Hypothalamus (tissue), 51 donors: ENCODE results near the gene EIF4G3.
"Not testable (repeated sequence)": the region's sequence is repeated elsewhere in the genome, so short reads cannot be mapped to it uniquely, and the experiment has no call there.

Experiments
- DNase-seq, 51 donors: peaks; one replicate each; lab custom pipeline; 2025; lab: John Stamatoyannopoulos, UW

Gene EIF4G3

DNA sequence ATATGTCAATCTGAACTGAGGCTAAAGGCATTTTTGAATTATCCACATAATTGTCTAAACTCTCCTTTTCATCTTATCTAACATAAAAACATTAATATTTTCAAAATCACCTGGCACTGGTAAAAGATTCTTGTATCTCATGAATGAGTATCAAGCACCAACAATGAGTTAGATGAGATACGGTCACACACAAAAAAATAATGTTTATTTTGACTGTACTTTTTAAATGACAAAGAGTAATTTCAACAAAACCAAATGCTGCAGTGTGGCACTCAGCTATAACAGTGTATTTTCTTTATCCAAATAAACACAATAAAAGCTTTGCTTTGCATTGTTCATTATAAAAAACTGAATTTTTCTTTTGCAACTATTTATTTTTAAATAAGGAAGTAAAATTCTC, 59.5 kb downstream of the EIF4G3 start:
- DNase-seq = no peak

DNA sequence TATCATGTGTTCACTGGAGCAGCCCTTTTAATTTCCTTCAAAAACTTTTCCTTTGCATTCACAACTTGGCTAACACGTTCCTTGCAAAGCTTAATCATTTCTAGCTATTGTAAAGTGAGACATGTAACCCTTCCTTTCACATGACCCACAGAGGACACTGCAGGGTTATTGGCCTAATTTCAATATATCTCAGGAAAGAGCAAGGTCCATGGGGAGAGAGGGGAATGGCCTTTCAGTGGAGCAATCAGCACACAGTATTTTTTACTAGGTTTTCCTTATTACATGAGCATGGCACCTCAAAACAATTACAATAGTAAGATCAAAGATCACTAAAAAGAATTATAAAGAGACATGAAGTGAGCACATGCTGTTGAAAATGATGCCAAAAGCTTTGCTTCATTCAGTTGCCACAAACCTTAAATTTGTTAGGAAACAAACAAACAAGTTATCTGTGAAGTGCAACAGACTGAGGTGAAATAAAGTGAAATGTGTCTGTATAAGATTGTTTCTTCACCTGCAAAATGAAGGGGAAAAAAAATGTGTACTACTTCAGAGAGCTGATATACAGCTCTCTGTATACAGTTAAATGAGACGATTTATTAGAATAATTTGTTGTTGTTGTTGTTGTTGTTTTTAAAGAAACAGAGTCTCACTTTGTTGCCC, 61.5 kb downstream of the EIF4G3 start:
- no peak for DNase-seq

DNA sequence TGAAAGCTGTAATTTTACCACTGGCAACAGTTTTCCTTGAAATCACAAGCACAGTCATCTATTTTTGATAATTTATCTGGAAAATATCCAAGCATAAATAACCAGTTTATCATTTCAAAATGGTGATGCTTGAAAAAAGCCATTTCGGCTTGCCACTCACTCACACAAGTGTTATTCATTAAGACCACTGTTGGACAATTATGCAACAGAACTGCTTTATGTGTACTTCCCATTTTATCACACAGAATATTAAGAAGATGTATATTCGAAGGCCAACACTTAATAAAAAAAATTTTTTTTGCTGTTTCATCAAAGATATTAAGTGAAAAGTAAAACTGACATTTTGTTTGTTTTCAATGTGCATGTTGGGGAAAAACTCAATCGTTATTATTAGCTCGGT, 62.3 kb downstream of the EIF4G3 start:
- no peak for DNase-seq

DNA sequence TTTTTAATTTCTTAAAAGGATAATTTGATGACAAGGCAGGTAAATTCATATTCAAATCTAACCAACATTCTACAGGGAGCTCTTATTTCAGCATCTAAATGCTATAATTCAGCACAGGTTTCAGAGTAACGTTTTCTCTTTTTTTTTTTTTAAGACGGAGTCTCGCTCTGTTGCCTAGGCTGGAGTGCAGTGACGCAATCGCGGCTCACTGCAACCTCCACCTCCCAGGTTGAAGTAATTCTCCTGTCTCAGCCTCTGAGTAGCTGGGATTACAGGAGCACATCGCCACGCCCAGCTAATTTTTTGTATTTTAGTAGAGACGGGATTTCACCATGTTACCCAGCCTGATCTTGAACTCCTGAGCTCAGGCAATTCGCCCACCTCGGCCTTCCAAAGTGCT, 66.5 kb downstream of the EIF4G3 start:
- DNase-seq = no peak

DNA sequence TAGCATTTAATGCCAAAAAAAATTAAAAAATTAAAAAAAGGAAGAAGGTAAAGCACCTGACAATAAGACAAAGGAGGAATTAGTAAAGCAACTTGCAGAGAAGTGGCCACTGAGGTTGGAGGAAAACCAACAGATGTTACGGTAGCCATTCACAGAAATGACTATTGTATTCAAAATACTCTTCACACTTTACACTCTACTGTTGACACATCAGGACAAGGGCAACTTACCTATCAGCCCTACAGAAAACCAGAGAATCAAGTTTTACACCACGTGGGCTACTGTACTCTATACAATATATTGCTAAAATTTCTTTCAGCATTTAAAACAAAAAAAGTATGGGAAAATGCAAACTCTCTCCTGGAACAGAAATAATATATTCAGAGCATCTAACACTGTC, 70.0 kb downstream of the EIF4G3 start:
- DNase-seq = no peak

DNA sequence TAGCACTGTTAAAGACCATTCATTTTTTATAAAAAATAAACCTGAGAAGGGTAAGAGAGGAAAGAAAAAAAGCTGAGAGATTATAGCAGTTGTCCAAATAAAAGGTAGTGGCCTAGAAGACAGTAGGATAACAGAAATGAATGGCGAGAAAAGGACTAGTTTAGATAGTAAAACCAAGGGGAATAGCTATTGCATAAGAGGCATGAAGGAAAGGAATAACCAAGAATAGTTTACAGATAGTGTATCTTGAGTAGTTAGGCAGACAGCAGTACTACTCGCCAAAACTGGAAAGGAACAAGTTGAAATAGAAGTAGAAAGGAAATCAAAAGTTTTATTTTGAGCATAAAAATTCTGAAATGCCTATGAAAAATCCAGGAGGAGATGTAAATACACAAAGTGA, 70.5 kb downstream of the EIF4G3 start:
- DNase-seq = no peak

DNA sequence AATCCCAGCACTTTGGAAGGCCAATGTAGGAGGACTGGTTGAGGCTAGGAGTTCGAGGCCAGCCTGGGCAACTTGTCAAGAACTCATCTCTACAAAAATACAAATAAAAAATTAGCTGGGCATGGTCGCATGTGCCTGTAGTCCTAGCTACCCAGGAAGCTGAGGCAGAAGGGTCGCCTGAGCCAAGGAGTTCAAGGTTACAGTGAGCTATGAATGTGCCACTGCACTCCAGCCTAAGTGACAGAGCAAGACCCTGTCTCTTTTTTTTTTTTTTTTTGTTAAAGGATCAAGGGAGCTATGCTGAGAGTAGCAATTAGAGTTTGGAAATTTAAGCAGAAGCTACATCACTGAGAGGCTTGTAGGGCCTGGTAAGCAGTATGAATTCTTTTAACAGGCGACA, 70.9 kb downstream of the EIF4G3 start:
- no peak for DNase-seq

DNA sequence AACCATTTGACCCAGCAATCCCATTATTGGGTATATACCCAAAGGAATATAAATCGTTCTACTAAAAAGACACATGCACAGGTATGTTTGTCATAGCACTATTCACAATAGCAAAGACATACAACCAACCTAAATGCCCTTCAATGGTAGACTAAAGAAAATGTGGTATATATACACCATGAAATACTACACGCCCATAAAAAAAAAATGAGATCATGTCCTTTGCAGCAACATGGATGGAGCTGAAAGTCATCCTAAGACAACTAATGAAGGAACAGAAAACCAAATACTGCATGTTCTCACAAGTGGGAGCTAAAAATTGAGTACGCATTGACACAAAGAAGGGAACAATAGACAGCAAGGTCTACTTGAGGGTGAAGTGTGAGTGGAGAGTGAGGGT, 72.0 kb downstream of the EIF4G3 start:
- no peak for DNase-seq

DNA sequence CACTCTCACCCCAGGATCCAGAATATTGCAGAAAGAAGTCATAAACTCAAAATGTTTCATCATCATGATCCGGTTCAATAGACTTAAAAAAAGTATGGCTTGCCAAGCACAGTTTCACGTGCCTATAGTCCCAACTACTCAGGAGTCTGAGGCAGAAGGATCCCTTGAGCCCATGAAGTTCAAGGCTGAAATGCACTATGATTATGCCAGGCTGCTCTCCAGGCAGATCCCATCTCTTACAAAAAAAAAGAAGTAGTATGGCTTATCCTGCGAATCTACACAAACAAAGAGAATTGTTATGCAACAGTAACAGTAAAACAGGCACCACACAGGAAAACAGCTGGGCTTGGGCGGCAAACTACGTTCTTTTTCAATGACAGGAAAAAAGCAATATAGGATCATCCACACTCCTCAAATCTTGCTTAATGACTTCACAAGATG, 76.2 kb downstream of the EIF4G3 start:
- DNase-seq = no peak

DNA sequence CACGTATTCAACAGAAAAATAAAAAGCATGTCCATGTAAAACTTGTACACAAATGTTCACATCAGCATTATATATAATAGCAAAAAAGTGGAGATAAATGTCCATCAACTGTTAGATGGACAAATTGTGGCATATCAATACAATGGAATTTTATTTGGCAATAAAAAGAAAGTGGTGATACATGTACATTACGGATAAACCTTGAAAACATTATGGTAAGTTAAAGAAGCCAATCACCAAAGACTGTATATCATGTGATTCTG, 76.9 kb downstream of the EIF4G3 start:
- no peak for DNase-seq

DNA sequence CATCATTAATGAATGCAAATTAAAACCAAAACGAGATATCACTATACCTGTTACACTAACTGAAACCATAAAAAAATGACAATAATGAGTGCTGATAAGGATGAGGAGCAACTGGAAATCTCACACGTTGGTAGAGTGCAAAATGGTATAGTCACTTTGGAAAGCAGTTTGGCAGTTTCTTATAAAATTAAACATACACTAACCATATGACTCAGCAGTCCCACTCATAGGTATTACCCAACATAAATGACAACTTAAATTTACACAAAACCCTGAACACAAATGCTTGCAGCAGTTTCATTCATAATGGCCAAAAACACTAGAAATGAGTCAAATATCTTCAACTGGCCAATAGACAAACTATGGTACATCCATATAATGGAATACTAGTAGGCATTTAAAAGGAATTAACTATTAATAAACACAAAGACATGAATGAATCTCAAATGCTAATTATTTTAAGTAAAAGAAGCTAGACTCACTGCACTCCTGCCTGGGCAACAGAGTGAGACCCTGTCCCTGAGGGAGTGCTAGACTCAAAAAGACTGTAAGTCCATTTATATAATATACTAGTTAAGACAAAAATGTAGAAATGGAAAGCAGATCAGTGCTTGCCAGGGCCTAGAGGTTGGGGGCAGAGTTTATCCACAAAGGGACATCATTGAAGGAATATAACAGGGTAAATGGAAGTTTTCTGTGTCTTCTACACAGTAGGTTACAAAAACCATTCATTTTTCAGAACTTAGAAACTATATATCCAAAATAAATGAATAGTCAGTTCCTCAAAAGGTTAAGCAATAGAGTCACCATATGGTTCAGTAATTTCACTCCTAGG, 77.4 kb downstream of the EIF4G3 start:
- DNase-seq = no peak

DNA sequence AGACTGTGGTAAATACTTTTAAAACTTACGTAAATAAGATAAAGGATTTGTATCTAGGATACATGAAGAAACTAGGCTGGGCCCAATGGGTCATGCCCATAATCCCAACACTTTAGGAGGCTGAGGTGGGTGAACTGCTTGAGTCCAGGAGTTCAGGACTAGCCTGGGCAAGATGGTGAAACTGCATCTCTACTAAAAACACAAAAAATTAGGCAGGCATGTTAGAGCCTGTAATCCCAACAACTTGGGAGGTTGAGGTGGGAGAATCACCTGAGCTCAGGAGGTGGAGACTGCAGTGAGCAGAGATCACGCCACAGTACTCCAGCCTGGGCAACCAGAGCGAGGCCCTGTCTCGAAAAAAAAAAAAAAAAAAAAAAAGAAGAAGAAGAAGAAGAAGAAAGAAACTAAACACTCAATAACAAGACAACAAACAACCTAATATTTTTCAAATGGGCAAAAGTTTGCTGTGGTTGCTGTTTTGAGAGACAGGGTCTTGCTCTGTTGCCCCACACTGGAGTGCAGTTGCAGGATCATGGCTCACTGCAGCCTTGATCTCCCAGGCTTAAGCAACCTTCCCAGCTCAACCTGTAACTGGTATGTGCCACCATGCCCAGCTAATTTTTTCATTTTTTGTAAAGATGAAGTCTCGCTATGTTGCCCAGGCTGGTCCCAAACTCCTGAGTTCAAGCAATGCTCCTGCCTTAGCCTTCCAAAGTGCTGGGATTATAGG, 78.3 kb downstream of the EIF4G3 start:
- no peak for DNase-seq

DNA sequence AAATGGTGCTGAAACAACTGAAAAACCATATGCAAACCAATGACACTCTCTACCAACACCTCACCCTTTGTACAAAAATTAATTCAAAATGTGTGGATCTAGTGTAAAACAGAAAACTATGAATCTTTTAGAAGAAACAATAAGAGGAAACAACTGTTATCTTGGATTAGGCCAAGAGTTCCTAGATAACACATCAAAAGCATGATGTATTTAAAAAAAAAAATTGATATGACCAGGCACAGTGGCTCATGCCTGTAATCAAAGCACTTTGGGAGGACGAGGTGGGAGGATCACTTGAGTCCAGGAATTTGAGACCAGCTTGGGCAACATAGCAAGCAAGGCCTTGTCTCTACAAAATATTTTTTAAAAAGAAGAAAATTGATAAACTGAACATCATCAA, 79.0 kb downstream of the EIF4G3 start:
- no peak for DNase-seq

DNA sequence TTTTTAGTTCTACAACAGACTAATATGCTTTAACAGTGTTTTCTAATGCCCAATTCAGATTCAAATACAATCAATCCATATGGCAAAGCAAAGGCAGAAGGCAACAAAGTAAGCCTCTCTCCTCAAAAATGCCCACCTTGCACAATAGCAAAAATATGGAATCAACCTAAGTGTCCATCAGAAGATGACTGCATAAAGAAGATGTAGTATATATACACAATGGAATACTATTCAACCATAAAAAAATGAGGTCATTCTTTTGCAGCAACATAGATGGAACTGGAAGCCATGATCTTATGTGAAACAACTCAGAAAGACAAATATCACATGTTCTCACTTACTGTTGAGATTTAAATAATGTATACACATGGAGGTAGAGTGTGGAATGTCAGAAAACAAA, 80.7 kb downstream of the EIF4G3 start:
- no peak for DNase-seq

DNA sequence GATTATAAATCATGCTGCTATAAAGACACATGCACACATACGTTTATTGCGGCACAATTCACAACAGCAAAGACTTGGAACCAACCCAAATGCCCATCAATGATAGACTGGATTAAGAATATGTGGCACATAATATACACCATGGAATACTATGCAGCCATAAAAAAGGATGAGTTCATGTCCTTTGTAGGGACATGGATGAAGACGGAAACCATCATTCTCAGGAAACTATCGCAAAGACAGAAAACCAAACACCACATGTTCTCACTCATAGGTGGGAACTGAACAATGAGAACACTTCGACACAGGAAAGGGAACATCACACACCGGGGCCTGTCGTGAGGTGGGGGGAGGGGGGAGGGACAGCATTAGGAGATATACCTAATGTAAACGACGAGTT, 82.4 kb downstream of the EIF4G3 start:
- not testable (repeated sequence) for DNase-seq

DNA sequence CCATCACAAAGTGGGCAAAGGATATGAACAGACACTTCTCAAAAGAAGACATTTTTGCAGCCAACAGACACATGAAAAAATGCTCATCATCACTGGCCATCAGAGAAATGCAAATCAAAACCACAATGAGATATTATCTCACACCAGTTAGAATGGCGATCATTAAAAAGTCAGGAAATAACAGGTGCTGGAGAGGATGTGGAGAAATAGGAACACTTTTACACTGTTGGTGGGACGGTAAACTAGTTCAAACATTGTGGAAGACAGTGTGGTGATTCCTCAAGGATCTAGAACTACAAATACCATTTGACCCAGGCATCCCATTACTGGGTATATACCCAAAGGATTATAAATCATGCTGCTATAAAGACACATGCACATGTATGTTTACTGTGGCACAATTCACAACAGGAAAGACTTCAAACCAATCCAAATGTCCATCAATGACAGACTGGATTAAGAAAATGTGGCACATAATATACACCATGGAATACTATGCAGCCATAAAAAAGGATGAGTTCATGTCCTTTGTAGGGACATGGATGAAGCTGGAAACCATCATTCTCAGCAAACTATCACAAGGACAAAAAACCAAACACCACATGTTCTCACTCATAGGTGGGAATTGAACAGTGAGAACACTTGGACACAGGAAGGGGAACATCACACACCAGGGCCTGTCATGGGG, 83.3 kb downstream of the EIF4G3 start:
- not testable (repeated sequence) for DNase-seq

DNA sequence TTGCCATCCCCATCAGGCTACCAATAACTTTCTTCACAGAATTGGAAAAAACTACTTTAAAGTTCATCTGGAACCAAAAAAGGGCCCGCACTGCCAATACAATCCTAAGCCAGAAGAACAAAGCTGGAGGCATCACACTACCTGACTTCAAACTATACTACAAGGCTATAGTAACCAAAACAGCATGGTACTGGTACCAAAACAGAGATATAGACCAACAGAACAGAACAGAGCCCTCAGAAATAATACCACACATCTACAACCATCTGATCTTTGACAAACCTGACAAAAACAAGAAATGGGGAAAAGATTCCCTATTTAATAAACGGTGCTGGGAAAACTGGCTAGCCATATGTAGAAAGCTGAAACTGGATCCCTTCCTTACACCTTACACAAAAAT, 84.2 kb downstream of the EIF4G3 start:
- not testable (repeated sequence) for DNase-seq

DNA sequence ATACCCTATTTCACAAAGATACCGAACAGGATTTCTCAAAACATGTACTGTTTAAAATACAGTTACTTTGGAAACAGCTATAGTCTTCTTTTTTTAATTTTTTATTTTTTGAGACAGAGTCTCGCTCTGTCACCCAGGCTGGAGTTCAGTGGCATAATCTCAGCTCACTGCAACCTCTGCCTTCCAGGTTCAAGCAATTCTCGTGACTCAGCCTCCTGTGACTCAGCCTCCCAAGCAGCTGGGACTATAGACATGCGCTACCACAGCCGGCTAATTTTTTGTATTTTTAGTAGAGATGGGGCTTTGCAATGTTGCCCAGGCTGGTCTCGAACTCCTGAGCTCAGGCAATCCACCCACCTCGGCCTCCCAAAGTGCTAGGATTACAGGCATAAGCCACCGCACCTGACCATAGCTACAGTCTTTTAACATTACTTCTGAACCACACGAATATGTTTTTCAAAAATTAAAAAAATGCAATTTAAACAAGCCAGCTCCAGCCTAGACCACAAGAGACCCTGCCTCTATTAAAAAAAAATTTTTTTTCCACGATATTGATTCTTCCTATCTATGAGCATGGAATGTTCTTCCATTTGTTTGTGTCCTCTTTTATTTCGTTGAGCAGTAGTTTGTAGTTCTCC, 85.5 kb downstream of the EIF4G3 start:
- DNase-seq = peak in 3 of 51 donors; percentile 8 to 40 (median 9)

DNA sequence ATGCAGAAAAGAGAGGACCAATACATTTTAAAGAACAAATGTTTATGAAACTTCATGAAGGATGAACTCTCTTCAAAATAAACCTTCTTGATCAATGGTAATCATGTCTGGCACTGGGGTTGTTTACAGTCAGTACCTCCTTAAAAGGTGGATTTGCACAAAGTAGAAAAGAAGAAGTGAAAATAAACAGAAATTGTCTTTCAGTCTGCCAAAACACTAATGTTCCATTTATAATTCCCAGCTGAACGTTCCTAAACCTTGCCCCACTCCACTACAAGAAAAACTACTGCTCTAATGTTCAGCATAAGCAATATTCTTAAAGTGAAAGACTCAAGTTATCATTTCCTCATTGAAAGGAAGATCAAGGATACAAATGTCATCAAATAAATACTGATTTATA, 86.2 kb downstream of the EIF4G3 start:
- DNase-seq = no peak

DNA sequence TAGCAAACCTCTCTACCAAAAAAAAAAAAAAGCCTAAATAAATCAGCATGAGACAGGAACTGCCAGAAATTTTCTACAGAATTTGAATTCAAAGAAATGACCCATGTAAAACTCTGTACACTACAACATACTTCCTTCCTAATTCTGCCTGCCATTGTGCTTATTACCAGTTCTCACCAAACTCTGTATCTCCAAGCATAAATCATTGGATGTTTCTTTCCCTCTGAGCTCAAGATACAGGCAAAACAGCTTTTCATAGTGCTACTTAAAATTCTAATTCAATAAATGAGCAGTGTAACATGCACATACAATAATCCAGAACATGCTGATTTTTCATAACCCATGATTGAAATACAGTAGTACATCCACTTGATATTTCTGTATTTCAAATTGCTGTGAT, 87.0 kb downstream of the EIF4G3 start:
- no peak for DNase-seq

DNA sequence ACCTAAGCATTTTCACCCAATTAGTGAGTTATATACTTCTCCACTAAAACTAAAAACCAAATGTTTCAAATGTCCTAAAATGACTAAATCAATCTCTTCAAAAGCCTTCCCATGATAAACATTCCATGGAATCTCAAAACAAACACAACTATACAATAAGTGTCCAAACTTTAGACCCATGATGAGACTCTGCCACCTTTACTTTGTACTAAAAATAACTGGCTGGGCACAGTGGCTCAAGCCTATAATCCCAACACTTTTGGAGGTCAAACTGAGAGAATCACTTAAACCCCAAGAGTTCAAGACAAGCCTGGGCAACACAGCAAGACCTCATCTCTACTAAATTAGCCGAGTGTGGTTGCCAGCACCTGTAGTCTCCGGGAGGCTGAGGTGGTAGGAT, 87.4 kb downstream of the EIF4G3 start:
- DNase-seq = no peak
